ENCODE data around the gene RASGRP3. TPM values are rescaled to one million over a fixed set of nuclear protein-coding genes. Genes with fewer than 3 reads are reported as not detected.

The RASGRP3 gene, protein sequence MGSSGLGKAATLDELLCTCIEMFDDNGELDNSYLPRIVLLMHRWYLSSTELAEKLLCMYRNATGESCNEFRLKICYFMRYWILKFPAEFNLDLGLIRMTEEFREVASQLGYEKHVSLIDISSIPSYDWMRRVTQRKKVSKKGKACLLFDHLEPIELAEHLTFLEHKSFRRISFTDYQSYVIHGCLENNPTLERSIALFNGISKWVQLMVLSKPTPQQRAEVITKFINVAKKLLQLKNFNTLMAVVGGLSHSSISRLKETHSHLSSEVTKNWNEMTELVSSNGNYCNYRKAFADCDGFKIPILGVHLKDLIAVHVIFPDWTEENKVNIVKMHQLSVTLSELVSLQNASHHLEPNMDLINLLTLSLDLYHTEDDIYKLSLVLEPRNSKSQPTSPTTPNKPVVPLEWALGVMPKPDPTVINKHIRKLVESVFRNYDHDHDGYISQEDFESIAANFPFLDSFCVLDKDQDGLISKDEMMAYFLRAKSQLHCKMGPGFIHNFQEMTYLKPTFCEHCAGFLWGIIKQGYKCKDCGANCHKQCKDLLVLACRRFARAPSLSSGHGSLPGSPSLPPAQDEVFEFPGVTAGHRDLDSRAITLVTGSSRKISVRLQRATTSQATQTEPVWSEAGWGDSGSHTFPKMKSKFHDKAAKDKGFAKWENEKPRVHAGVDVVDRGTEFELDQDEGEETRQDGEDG
- 10 to 100 TPM; 38.2 to 61.6 (median 49.6) TPM for total RNA-seq
- polyA plus RNA-seq: 22.7 TPM
- long read RNA-seq, donor 1, full-length matches to known transcripts: 11 of 54 reads
- long read RNA-seq, donor 1, partial matches to known transcripts: 9 of 54 reads
- long read RNA-seq, donor 1, other reads (novel, unspliced or antisense): 34 of 54 reads
- long read RNA-seq, donor 2, full-length matches to known transcripts: 5 of 32 reads
- long read RNA-seq, donor 2, partial matches to known transcripts: 6 of 32 reads
- long read RNA-seq, donor 2, other reads (novel, unspliced or antisense): 21 of 32 reads
- long read RNA-seq, donor 3, full-length matches to known transcripts: 21 of 133 reads
- long read RNA-seq, donor 3, partial matches to known transcripts: 25 of 133 reads
- long read RNA-seq, donor 3, other reads (novel, unspliced or antisense): 87 of 133 reads
- long read RNA-seq, donor 4, full-length matches to known transcripts: 5 of 20 reads
- long read RNA-seq, donor 4, partial matches to known transcripts: 4 of 20 reads
- long read RNA-seq, donor 4, other reads (novel, unspliced or antisense): 11 of 20 reads

GRCh38 chr2:33476131-33476792 lies at the start of gene RASGRP3:
Gene RASGRP3, plus strand, starts transcription at chr2:33476649. Its CDS starts 38,488 bp downstream, at chr2:33515137.
- H3K4me3 ChIP-seq (ENCODE audit: low read length): peak within 1 kb of the TSS; percentile 70
- intact Hi-C loops (cut with DNase I): loop anchor here in 2 of 4 donors (5.0 to 10.0 kb wide), 2 partner anchors 59 to 106 kb away; no protein-coding TSS in a partner anchor
- peaks cover 5% of the 10 kb centered on the region for H3K4me1 ChIP-seq (ENCODE audit: control insufficient read depth, insufficient read depth, low read length)
- H3K27me3 ChIP-seq (ENCODE audit: control insufficient read depth, insufficient read depth): no peaks in the 10 kb centered on the region
- peak; percentile 85 to 88 for ATAC-seq
- peak; percentile 88 to 97 (median 95) for DNase-seq
- WGBS: under 1% methylated on average over 18 of the region's 18 CpGs
- H3K27ac ChIP-seq (ENCODE audit: low read length): peak within 1 kb of the TSS; percentile 97
- H3K9me3 ChIP-seq (ENCODE audit: control insufficient read depth, low read length): no peaks in the 10 kb centered on the region

GRCh38 chr2:33426666-33427231 lies 49.7 kb upstream of the RASGRP3 start:
- WGBS: 67% methylated on average over 3 of the region's 3 CpGs
- peak in 2 of 3 donors; percentile 21 to 61 for DNase-seq
- H3K27me3 ChIP-seq (ENCODE audit: control insufficient read depth, insufficient read depth): no peaks in the 10 kb centered on the region
- intact Hi-C loops (cut with DNase I): no loop called here
- peak; percentile 16 to 48 for ATAC-seq
- no peaks in the 10 kb centered on the region for H3K9me3 ChIP-seq (ENCODE audit: control insufficient read depth, low read length)
- H3K27ac ChIP-seq (ENCODE audit: low read length): no peak overlapping the region
- H3K4me3 ChIP-seq (ENCODE audit: low read length): no peak overlapping the region
- peaks cover 3% of the 10 kb centered on the region for H3K4me1 ChIP-seq (ENCODE audit: control insufficient read depth, insufficient read depth, low read length)

- 57% methylated on average over 3 of the region's 3 CpGs for WGBS
- Histone ChIP-seq H3K4me3 (ENCODE audit: low read length) (no peak overlapping the region), H3K27ac (ENCODE audit: low read length) (no peak overlapping the region), H3K27me3 (ENCODE audit: control insufficient read depth, insufficient read depth) (no peaks in the 10 kb centered on the region), H3K4me1 (ENCODE audit: control insufficient read depth, insufficient read depth, low read length) (peaks cover 3% of the 10 kb centered on the region), H3K9me3 (ENCODE audit: control insufficient read depth, low read length) (no peaks in the 10 kb centered on the region)
- no peak for ATAC-seq
- DNase-seq: no peak
- intact Hi-C loops (cut with DNase I): loop anchor here in 1 of 4 donors (10.0 kb wide), 1 partner anchor 155 kb away; no protein-coding TSS in a partner anchor
Measured at GRCh38 chr2:33430077-33430476, 46.4 kb upstream of the RASGRP3 start.

GRCh38 chr2:33430856-33431255 lies 45.6 kb upstream of the RASGRP3 start:
- H3K9me3 ChIP-seq (ENCODE audit: control insufficient read depth, low read length): no peaks in the 10 kb centered on the region
- ATAC-seq: no peak
- H3K4me3 ChIP-seq (ENCODE audit: low read length): no peak overlapping the region
- intact Hi-C loops (cut with DNase I): loop anchor here in 1 of 4 donors (10.0 kb wide), 1 partner anchor 156 kb away; no protein-coding TSS in a partner anchor
- no peak overlapping the region for H3K27ac ChIP-seq (ENCODE audit: low read length)
- peaks cover 3% of the 10 kb centered on the region for H3K4me1 ChIP-seq (ENCODE audit: control insufficient read depth, insufficient read depth, low read length)
- no peaks in the 10 kb centered on the region for H3K27me3 ChIP-seq (ENCODE audit: control insufficient read depth, insufficient read depth)
- WGBS: 68% methylated on average over 1 of the region's 1 CpG
- DNase-seq: no peak

DNA sequence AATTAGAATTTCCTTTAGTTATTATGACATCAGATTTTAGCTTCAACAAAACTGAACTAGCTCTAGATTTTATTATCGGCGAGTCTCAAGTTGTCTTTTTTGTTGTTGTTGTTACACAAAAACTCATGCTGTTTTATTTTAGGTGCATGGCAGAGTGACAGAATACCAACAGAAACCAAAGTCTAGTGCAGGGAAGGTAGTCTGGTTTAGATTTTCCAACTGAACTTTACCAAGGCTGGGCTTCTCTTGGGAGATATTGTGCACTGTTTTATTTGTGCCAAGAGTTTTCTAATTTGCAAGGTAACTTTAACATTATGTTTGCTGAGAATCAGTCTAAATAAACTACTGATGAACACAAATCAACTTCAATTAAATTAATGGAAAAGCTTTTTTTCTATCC lies 43.6 kb upstream of the RASGRP3 start:
- 64% methylated on average over 2 of the region's 2 CpGs for WGBS
- DNase-seq: no peak
- Histone ChIP-seq H3K27me3 (ENCODE audit: control insufficient read depth, insufficient read depth) (no peaks in the 10 kb centered on the region), H3K4me3 (ENCODE audit: low read length) (no peak overlapping the region), H3K27ac (ENCODE audit: low read length) (no peak overlapping the region), H3K4me1 (ENCODE audit: control insufficient read depth, insufficient read depth, low read length) (no peaks in the 10 kb centered on the region), H3K9me3 (ENCODE audit: control insufficient read depth, low read length) (no peaks in the 10 kb centered on the region)
- intact Hi-C loops (cut with DNase I): loop anchor here in 1 of 4 donors (10.0 kb wide), 1 partner anchor 158 kb away; no protein-coding TSS in a partner anchor
- ATAC-seq: no peak

DNA sequence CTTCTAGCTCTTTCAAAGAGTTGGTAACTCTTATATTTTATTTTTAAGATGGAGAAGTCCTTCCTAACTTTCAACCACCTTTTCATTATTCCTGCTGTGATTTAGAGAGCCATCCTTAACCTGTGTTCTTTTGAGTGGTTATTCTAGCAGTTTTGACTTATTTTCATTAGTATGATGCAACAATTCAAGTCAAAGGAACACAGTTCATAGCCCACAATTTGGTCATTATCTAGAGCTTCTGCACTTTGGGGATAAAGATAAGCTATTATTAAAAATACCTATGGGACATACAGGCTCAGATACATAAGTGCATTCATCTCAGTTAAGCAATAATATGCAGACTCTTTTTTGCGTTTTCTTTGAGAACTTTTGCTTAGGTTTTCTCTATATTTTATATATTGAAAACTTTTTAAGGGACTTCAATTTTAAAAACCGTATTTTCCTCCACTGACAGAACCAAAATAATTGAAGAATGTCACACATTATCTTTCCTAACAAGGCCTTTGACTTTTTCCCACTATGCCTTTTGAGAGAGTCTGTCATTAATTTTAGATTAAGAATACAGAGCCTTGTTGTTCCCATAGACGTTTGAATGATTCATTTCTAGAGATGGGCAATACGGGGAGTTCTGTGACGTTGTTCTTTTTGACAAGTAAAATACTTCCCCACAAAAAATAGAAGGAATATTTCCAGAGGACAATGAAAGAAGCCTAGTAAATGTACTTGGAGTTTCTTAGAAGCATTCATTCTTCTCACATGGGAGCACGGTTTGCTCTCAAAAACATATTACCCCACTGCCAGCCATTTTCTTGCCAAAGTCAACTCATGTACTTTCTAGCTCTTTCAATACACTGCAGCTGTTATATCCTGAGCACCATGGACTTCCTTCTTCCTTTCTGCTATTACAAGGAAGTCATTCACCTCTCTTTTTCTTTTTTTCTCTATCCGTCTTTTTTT lies 42.9 kb upstream of the RASGRP3 start:
- Histone ChIP-seq H3K4me3 (ENCODE audit: low read length) (no peak overlapping the region), H3K9me3 (ENCODE audit: control insufficient read depth, low read length) (no peaks in the 10 kb centered on the region), H3K4me1 (ENCODE audit: control insufficient read depth, insufficient read depth, low read length) (no peaks in the 10 kb centered on the region), H3K27me3 (ENCODE audit: control insufficient read depth, insufficient read depth) (no peaks in the 10 kb centered on the region), H3K27ac (ENCODE audit: low read length) (no peak overlapping the region)
- ATAC-seq: peak; percentile 89 to 93
- 52% methylated on average over 7 of the region's 7 CpGs for WGBS
- no peak for DNase-seq
- intact Hi-C loops (cut with DNase I): loop anchor here in 1 of 4 donors (10.0 kb wide), 1 partner anchor 159 kb away; no protein-coding TSS in a partner anchor

GRCh38 chr2:33435518-33435917 lies 40.9 kb upstream of the RASGRP3 start:
- no peaks in the 10 kb centered on the region for H3K27me3 ChIP-seq (ENCODE audit: control insufficient read depth, insufficient read depth)
- 75% methylated on average over 8 of the region's 8 CpGs for WGBS
- H3K4me1 ChIP-seq (ENCODE audit: control insufficient read depth, insufficient read depth, low read length): peaks cover 5% of the 10 kb centered on the region
- ATAC-seq (no peak), DNase-seq (no peak)
- no peaks in the 10 kb centered on the region for H3K9me3 ChIP-seq (ENCODE audit: control insufficient read depth, low read length)
- no peak overlapping the region for H3K27ac ChIP-seq (ENCODE audit: low read length)
- intact Hi-C loops (cut with DNase I): loop anchor here in 1 of 4 donors (10.0 kb wide), 1 partner anchor 161 kb away; no protein-coding TSS in a partner anchor
- H3K4me3 ChIP-seq (ENCODE audit: low read length): no peak overlapping the region

- ATAC-seq (peak in 1 of 2 donors; percentile 51), DNase-seq (no peak)
- 12% methylated on average over 1 of the region's 1 CpG for WGBS
- no peaks in the 10 kb centered on the region for H3K27me3 ChIP-seq (ENCODE audit: control insufficient read depth, insufficient read depth)
- H3K27ac ChIP-seq (ENCODE audit: low read length): no peak overlapping the region
- peaks cover 5% of the 10 kb centered on the region for H3K4me1 ChIP-seq (ENCODE audit: control insufficient read depth, insufficient read depth, low read length)
- no peaks in the 10 kb centered on the region for H3K9me3 ChIP-seq (ENCODE audit: control insufficient read depth, low read length)
- H3K4me3 ChIP-seq (ENCODE audit: low read length): peak overlapping the region; percentile 40
- intact Hi-C loops (cut with DNase I): loop anchor here in 1 of 4 donors (10.0 kb wide), 1 partner anchor 161 kb away; no protein-coding TSS in a partner anchor
Measured at GRCh38 chr2:33436083-33436482, 40.4 kb upstream of the RASGRP3 start.

- Histone ChIP-seq H3K9me3 (ENCODE audit: control insufficient read depth, low read length) (no peaks in the 10 kb centered on the region), H3K4me1 (ENCODE audit: control insufficient read depth, insufficient read depth, low read length) (peaks cover 5% of the 10 kb centered on the region), H3K27me3 (ENCODE audit: control insufficient read depth, insufficient read depth) (no peaks in the 10 kb centered on the region), H3K4me3 (ENCODE audit: low read length) (peak overlapping the region; percentile 63), H3K27ac (ENCODE audit: low read length) (peak overlapping the region; percentile 87)
- DNase-seq (no peak), ATAC-seq (no peak)
- intact Hi-C loops (cut with DNase I): loop anchor here in 1 of 4 donors (10.0 kb wide), 1 partner anchor 162 kb away; no protein-coding TSS in a partner anchor
- WGBS: 27% methylated on average over 4 of the region's 4 CpGs
Measured at GRCh38 chr2:33437297-33437696, 39.2 kb upstream of the RASGRP3 start.
